Measurements from ENCODE around the gene CERS6.
"Not testable (repeated sequence)": the region's sequence is repeated elsewhere in the genome, so short reads cannot be mapped to it uniquely, and the experiment has no call there.

CERS6 gene, protein sequence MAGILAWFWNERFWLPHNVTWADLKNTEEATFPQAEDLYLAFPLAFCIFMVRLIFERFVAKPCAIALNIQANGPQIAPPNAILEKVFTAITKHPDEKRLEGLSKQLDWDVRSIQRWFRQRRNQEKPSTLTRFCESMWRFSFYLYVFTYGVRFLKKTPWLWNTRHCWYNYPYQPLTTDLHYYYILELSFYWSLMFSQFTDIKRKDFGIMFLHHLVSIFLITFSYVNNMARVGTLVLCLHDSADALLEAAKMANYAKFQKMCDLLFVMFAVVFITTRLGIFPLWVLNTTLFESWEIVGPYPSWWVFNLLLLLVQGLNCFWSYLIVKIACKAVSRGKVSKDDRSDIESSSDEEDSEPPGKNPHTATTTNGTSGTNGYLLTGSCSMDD

GRCh38 chr2:168455645-168456520 is at the start of gene CERS6:
Gene CERS6, plus strand, starts transcription at chr2:168456272. Its CDS starts 177 bp downstream, at chr2:168456449.
- peak; percentile 99 for DNase-seq

DNA sequence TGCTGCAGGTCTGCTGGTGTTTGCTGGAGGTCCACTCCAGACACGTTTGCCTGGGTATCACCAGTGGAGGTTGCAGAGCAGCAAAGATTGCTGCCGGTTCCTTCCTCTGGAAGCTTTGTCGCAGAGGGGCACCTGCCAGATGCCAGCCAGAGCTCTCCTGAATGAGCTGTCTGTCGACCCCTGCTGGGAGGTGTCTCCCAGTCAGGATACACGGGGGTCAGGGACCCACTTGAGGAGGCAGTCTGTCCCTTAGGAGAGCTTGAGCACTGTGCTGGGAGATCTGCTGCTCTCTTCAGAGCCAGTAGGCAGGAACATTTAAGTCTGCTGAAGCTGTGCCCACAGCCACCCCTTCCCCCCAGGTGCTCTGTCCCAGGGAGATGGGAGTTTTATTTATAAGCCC is 43.8 kb upstream of the CERS6 start:
- not testable (repeated sequence) for DNase-seq

- DNase-seq = not testable (repeated sequence)
These were observed 43.0 kb upstream of the CERS6 start for GRCh38 chr2:168413101-168413500.

DNA sequence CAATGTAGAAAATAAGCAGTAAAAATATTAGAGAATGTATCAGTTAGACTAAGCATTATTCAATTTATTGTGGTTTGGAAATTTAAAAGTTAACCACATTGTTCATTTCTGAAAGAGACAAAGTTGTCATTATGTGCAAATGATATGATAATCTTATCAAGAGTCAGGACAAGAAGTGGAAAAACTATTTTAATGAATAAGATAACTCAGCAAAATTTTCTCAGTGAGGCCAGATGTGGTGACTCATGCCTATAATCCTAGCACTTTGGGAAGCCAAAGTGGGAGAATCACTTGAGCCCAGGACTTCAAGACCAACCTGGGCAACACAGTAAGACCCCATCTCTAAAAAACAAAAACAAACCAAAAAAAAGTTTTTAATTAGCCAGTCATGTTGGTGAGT is 39.5 kb upstream of the CERS6 start:
- DNase-seq = no peak

DNA sequence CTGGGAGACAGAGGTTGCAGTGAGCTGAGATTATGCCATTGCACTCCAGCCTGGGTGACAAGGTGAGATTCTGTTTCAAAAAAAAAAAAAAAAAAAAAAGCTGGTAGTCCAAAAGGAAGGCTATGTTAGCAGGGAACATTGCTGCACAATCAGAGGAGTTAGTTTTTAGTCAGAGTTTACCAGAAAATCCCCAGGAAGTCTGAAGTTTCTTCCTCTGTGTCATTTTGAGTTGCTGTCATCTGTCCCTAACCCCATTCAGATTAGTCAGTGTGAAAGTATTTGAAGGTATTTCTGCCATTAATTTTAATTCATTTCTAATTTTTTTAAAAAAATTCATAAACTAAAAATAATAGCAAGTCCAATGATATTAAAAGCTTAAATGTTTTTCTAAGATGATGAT is 33.5 kb upstream of the CERS6 start:
- DNase-seq = peak; percentile 26 to 63 (median 39)

GRCh38 chr2:168424112-168424951 is 31.7 kb upstream of the CERS6 start:
- peak in 1 of 3 donors; percentile 39 for DNase-seq

DNA sequence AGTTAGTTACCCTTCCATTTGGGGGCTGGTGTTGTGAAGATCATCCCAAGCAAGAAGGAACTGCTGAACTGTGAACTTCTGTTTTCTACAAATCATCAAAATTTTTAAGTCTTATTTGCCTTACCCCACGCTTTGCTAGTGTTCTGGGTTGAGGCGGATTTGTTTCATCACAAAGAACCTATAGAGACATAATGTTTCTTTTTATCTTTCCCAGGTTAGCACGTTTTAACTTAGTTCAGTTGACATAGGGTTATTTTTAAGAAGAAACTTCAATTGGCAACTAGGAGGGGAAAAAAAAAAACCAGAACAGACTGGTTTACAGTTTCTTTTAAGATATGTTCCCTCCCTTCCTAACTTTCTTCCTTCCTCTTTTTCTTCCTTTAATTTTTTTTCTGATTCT is 31.1 kb upstream of the CERS6 start:
- DNase-seq = no peak

- DNase-seq = no peak
These were observed 29.2 kb upstream of the CERS6 start for GRCh38 chr2:168426861-168427260.

DNA sequence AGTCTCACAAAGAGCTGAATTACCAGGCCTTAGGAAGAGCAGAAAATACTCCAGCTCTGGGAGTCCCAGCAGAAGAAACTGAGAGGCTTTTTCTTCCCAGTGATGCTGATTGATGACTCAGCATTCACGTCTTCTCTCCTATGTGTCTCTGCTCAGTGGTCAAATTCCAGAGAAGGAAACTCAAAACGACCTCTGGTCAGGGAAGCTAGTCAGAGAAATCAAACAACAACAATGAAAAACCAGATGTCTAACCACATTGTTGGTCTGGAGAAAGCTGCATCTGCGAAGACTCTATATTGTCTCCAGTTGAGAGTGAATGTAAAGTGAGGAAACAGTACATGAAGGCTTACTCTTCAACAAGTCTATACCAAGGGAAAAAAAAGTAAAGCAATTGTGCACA is 28.6 kb upstream of the CERS6 start:
- no peak for DNase-seq

DNA sequence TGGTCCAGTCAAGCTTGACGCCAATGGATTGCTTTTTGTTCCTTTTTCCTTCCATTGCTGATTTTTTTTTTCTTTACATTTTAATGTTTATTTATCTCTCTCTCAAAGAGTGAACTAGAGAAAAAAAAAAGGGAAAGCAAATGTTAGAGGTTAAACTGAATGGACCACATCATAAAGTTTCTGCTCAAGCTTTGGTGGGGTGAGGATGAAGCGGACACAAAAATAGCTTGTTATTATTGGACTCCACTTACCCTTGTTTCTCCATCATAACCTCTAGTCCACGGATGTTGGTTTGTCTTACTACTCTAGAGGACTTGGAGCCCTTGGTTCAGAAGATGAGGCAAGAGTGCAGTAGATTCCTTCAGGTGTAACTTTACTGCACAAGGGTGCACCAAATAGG is 27.6 kb upstream of the CERS6 start:
- DNase-seq = no peak

- no peak for DNase-seq
These were observed 26.1 kb upstream of the CERS6 start for GRCh38 chr2:168429988-168430387.

GRCh38 chr2:168430431-168430830 is 25.6 kb upstream of the CERS6 start:
- no peak for DNase-seq

- DNase-seq = no peak
These were observed 24.6 kb upstream of the CERS6 start for GRCh38 chr2:168431301-168432024.

- DNase-seq = no peak
These were observed 24.0 kb upstream of the CERS6 start for GRCh38 chr2:168432100-168432499.

- no peak for DNase-seq
These were observed 23.4 kb upstream of the CERS6 start for GRCh38 chr2:168432565-168433186.

GRCh38 chr2:168433527-168433926 is 22.5 kb upstream of the CERS6 start:
- DNase-seq = no peak

DNA sequence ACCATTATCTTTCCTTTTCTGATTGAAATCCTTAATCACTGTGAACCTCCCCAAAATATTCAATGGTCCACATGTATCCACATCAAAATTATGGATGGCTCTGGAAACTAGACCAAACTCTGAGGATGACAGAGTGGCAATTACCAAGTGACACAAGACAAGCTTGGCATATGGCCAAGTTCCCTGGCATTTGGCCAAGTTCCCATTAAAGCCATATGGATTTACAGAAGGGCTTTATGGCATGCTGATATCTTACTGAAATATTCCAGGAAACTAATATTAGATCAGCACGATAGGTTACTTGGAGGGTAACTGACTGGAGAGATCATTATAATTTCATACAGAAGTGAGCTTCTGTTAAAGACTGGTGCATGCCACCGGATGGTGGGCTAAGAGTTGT is 21.9 kb upstream of the CERS6 start:
- peak; percentile 55 to 58 (median 57) for DNase-seq

- DNase-seq = no peak
These were observed 19.2 kb upstream of the CERS6 start for GRCh38 chr2:168436840-168437239.

DNA sequence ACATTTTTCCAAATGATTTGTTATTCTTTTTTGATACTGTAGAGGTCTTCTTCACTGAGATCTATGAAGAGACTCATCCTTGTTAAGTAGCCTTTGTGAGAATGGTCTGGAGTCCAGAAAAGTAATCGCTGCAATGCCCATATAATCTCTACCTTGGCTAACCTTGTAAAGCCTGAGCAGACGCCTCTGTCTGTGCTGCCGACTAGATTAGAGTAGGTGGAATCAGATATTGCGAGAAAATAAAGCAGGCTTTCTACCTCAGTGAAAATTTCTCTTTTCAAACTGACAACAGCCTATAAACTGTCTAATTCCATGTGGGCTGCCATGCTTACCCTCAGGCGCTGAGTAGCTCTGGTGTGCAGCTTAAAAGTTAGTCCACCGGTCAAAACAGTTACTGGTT is 17.5 kb upstream of the CERS6 start:
- DNase-seq = no peak

GRCh38 chr2:168439536-168439935 is 16.5 kb upstream of the CERS6 start:
- DNase-seq = no peak

- no peak for DNase-seq
These were observed 14.7 kb upstream of the CERS6 start for GRCh38 chr2:168441214-168441872.
